HL-60 (cell line): ENCODE data around the gene EMX2.

Experiments
- DNase-seq, 2 experiments: peaks; one replicate each; pipeline ENCODE4 v3.0.0-alpha.2; 2010 to 2020; ENCODE audit warnings: low read depth in 1 of 2, low spot score in 1 of 2
- H3K27ac ChIP-seq: fragments of 250-450 bp; sonication (Bioruptor Pico); replicated peaks from 2 replicates; pipeline ENCODE4 v1.5.1; 2020; ENCODE audit warnings: mild to moderate bottlenecking, moderate library complexity
- H3K27me3 ChIP-seq: fragments of 250-450 bp; sonication (Bioruptor Pico); 2 replicates; pipeline ENCODE4 v1.5.1; 2021; ENCODE audit warnings: mild to moderate bottlenecking, moderate library complexity; ENCODE audit not compliant: insufficient read depth, poor library complexity, severe bottlenecking
- H3K4me3 ChIP-seq: replicated peaks from 2 replicates; pipeline ENCODE4 v1.5.1; 2011; ENCODE audit warnings: mild to moderate bottlenecking, control low read depth, low read length; ENCODE audit not compliant: insufficient read depth
- GABPA ChIP-seq: IDR thresholded peaks from 2 replicates; pipeline ENCODE4 v1.6.1; 2012; ENCODE audit warnings: low read depth
- POLR2AphosphoS5 ChIP-seq: IDR thresholded peaks from 2 replicates; pipeline ENCODE4 v1.6.1; 2012; ENCODE audit warnings: low read depth
- SPI1 ChIP-seq: IDR thresholded peaks from 2 replicates; pipeline ENCODE4 v1.6.1; 2012; ENCODE audit warnings: low read depth, mild to moderate bottlenecking, borderline replicate concordance
- TF ChIP-seq, protein P1 (sequence below): IDR thresholded peaks from one replicate; pipeline ENCODE4 v1.5.1; 2011; ENCODE audit warnings: low read length, control low read depth, inconsistent platforms; ENCODE audit not compliant: insufficient read depth
- TF ChIP-seq, protein P2 (sequence below): IDR thresholded peaks from 2 replicates; pipeline ENCODE4 v1.6.1; 2012; ENCODE audit warnings: low read depth; ENCODE audit not compliant: insufficient replicate concordance

The EMX2 gene

DNA sequence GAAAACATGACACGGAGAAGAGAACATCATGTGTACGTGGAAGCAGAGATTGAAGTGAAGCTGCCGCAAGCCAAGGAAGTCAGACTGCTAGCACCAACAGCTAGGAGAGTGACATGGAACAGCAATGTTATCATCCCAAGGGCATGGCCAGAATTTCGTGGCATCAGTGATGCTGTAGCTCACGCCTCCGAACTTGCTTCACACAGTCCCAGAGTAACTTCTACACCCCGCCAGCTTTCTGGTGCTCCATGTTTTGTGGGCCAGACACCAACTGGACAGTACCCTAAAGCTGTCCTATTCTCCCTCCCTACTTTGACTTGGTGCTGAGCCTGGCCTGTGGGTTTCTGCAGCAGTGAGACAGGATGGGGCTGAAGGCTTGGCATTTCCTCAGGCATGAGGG, 33.0 kb upstream of the EMX2 start:
- Histone ChIP-seq H3K27me3 (peaks cover 7% of the 10 kb centered on the region), H3K27ac (no peak overlapping the region), H3K4me3 (no peak overlapping the region)
- no peak for DNase-seq
- TF ChIP-seq GABPA: no peak
- TF ChIP-seq, protein P1, sequence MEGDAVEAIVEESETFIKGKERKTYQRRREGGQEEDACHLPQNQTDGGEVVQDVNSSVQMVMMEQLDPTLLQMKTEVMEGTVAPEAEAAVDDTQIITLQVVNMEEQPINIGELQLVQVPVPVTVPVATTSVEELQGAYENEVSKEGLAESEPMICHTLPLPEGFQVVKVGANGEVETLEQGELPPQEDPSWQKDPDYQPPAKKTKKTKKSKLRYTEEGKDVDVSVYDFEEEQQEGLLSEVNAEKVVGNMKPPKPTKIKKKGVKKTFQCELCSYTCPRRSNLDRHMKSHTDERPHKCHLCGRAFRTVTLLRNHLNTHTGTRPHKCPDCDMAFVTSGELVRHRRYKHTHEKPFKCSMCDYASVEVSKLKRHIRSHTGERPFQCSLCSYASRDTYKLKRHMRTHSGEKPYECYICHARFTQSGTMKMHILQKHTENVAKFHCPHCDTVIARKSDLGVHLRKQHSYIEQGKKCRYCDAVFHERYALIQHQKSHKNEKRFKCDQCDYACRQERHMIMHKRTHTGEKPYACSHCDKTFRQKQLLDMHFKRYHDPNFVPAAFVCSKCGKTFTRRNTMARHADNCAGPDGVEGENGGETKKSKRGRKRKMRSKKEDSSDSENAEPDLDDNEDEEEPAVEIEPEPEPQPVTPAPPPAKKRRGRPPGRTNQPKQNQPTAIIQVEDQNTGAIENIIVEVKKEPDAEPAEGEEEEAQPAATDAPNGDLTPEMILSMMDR: no peak
- TF ChIP-seq, protein P2, sequence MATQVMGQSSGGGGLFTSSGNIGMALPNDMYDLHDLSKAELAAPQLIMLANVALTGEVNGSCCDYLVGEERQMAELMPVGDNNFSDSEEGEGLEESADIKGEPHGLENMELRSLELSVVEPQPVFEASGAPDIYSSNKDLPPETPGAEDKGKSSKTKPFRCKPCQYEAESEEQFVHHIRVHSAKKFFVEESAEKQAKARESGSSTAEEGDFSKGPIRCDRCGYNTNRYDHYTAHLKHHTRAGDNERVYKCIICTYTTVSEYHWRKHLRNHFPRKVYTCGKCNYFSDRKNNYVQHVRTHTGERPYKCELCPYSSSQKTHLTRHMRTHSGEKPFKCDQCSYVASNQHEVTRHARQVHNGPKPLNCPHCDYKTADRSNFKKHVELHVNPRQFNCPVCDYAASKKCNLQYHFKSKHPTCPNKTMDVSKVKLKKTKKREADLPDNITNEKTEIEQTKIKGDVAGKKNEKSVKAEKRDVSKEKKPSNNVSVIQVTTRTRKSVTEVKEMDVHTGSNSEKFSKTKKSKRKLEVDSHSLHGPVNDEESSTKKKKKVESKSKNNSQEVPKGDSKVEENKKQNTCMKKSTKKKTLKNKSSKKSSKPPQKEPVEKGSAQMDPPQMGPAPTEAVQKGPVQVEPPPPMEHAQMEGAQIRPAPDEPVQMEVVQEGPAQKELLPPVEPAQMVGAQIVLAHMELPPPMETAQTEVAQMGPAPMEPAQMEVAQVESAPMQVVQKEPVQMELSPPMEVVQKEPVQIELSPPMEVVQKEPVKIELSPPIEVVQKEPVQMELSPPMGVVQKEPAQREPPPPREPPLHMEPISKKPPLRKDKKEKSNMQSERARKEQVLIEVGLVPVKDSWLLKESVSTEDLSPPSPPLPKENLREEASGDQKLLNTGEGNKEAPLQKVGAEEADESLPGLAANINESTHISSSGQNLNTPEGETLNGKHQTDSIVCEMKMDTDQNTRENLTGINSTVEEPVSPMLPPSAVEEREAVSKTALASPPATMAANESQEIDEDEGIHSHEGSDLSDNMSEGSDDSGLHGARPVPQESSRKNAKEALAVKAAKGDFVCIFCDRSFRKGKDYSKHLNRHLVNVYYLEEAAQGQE: no peak
- no peak for TF ChIP-seq SPI1
- TF ChIP-seq POLR2AphosphoS5: no peak

DNA sequence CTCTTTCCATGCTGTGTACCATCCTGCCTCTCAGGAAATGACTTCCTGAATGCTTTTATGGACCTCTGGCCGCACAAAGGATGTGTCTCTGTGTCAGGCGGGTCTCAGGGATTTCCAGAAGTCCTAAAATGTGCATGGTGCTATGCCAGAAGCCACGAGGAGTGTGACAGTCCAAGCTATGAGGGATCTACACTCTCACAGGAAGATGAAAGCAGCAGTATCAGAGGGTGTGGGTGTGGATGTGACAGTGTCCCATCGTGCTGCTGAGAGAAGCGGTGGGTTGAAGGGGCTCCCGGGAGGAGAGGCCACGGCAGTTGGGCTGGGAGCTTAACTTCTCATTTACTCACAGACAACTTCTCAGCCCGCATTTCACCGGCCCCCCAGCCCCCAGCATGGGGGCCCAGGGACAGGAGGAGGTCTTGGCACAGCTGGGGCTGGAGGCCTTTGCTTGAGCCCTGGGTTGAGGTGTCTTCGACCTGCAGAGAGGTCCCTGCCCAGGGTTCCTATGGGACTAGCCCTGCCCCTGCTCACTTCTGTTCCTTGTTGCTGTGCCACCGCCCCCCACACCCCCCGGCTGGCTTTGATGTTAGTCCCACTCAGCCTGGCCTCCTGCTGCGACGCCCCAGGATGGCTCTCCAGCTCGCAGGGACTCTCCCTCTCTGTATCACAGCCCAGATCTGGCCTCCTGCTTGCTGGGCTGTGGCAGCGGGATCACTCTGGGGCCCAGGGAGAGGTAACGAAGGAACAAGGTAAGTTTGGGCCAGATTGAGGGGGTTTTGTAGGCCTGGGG, 30.8 kb upstream of the EMX2 start:
- H3K27me3 ChIP-seq: peaks cover 8% of the 10 kb centered on the region
- DNase-seq: no peak

DNA sequence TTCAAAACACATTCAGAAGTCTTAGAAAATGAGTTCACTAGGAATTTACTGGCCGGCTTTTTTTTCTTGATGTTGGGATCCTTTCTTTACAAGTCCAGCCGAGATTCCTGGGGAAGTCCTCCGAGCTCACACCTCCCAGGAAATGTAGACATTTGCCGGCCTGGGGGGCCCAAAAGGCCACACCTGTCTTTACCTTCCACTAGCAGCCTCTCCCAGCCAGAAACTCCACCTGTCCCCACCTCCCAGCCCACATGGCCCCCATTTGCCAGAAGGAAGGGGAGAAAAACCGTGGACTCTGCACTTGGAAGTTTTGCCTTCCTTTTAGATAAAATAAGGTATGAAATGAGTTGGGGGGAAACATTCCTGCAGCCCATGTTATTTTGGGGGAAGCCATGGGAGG, 27.6 kb upstream of the EMX2 start:
- Histone ChIP-seq H3K4me3 (no peak overlapping the region), H3K27me3 (peaks cover 8% of the 10 kb centered on the region), H3K27ac (no peak overlapping the region)
- TF ChIP-seq SPI1 (no peak), POLR2AphosphoS5 (no peak), GABPA (no peak)
- TF ChIP-seq, protein P1: no peak
- TF ChIP-seq, protein P2: no peak
- no peak for DNase-seq

More for the DNA sequence above, 30.8 kb upstream of the EMX2 start:
- TF ChIP-seq SPI1 (no peak), POLR2AphosphoS5 (no peak)
- TF ChIP-seq, protein P1: no peak
- TF ChIP-seq, protein P2: no peak
- Histone ChIP-seq H3K4me3 (no peak overlapping the region), H3K27ac (no peak overlapping the region)
